WTC11 (cell line): ENCODE results near the gene MS4A6A. TPM values are rescaled to one million over a fixed set of nuclear protein-coding genes. Genes with fewer than 3 reads are reported as not detected.

Experiments
- ATAC-seq: fragments of 200-7000 bp; cut with Tn5 transposase; 2 replicates; pipeline ENCODE4 v1.10.0; 2021; ENCODE audit warnings: mild to moderate bottlenecking, moderate library complexity
- CTCF ChIA-PET: fragments of 300-600 bp; sonication (Branson Sonifier 250); formaldehyde crosslinking; loops from one replicate; lab custom pipeline; 2021; ENCODE audit warnings: antibody characterized with exemption; lab: Charles Lee
- POLR2A ChIA-PET: fragments of 350-600 bp; sonication (Branson Sonifier 250); formaldehyde crosslinking; loops from one replicate; lab custom pipeline; 2021; ENCODE audit warnings: antibody characterized with exemption; lab: Charles Lee
- DNase-seq: peaks from one replicate; pipeline ENCODE4 v3.0.0; 2021; ENCODE audit warnings: low spot score
- H3K27ac Mint-ChIP-seq: 2 replicates; pipeline ENCODE4 v1.8.0; 2021; ENCODE audit warnings: mixed read lengths
- H3K27me3 Mint-ChIP-seq: 2 replicates; pipeline ENCODE4 v1.8.0; 2021; ENCODE audit warnings: low read depth, mild to moderate bottlenecking, moderate library complexity, mixed read lengths
- H3K36me3 Mint-ChIP-seq: 2 replicates; pipeline ENCODE4 v1.8.0; 2021; ENCODE audit warnings: mixed read lengths
- H3K4me1 Mint-ChIP-seq: 2 replicates; pipeline ENCODE4 v1.8.0; 2022; ENCODE audit warnings: mixed read lengths
- H3K4me3 Mint-ChIP-seq: 2 replicates; pipeline ENCODE4 v1.8.0; 2021; ENCODE audit warnings: mild to moderate bottlenecking, moderate library complexity, mixed read lengths
- H3K9me3 Mint-ChIP-seq: 2 replicates; pipeline ENCODE4 v1.8.0; 2021; ENCODE audit warnings: mixed read lengths
- FOXJ3 ChIP-seq: sonication (generic); formaldehyde crosslinking; IDR thresholded peaks from 2 replicates; pipeline ENCODE4 v1.9.0; 2021; ENCODE audit warnings: missing genetic modification reagents, mild to moderate bottlenecking, borderline replicate concordance
- FOXP4 ChIP-seq: sonication (generic); formaldehyde crosslinking; IDR thresholded peaks from 2 replicates; pipeline ENCODE4 v1.8.0; 2022; ENCODE audit warnings: mild to moderate bottlenecking, missing genetic modification reagents
- GTF2I ChIP-seq: fragments of 250-450 bp; sonication (Bioruptor Pico); conservative IDR thresholded peaks from 2 replicates; pipeline ENCODE4 v1.4.0; 2021; ENCODE audit warnings: mild to moderate bottlenecking
- IRF2 ChIP-seq: sonication (generic); formaldehyde crosslinking; IDR thresholded peaks from 2 replicates; pipeline ENCODE4 v1.8.0; 2022; ENCODE audit warnings: low read depth, missing genetic modification reagents, borderline replicate concordance
- KAT7 ChIP-seq: sonication (generic); formaldehyde crosslinking; IDR thresholded peaks from 2 replicates; pipeline ENCODE4 v1.8.1; 2023; ENCODE audit warnings: missing genetic modification reagents, mild to moderate bottlenecking, borderline replicate concordance
- PRDM15 ChIP-seq: sonication (generic); formaldehyde crosslinking; IDR thresholded peaks from 2 replicates; pipeline ENCODE4 v1.8.0; 2022; ENCODE audit warnings: missing genetic modification reagents
- PREB ChIP-seq: sonication (generic); formaldehyde crosslinking; IDR thresholded peaks from 2 replicates; pipeline ENCODE4 v1.8.1; 2022; ENCODE audit warnings: mild to moderate bottlenecking, missing genetic modification reagents, moderate library complexity, borderline replicate concordance
- TCF7 ChIP-seq: sonication (generic); formaldehyde crosslinking; IDR thresholded peaks from 2 replicates; pipeline ENCODE4 v1.8.0; 2022; ENCODE audit warnings: mild to moderate bottlenecking, low read depth, missing genetic modification reagents, moderate library complexity
- TEAD4 ChIP-seq: sonication (generic); formaldehyde crosslinking; IDR thresholded peaks from 2 replicates; pipeline ENCODE4 v1.8.0; 2022; ENCODE audit warnings: mild to moderate bottlenecking, missing genetic modification reagents
- ZNF138 ChIP-seq: sonication (generic); formaldehyde crosslinking; conservative IDR thresholded peaks from 2 replicates; pipeline ENCODE4 v1.8.1; 2022; ENCODE audit warnings: mild to moderate bottlenecking, moderate library complexity, missing genetic modification reagents
- ZSCAN18 ChIP-seq: fragments of 250-450 bp; sonication (Bioruptor Pico); IDR thresholded peaks from 2 replicates; pipeline ENCODE4 v2.1.2; 2022; ENCODE audit warnings: mild to moderate bottlenecking, moderate library complexity
- total RNA-seq: library from RNA; stranded (reverse); gene quantifications from 3 replicates; pipeline ENCODE4 v1.2.3, GENCODE V29; 2021
- TF ChIP-seq, protein P1 (sequence below): sonication (generic); formaldehyde crosslinking; IDR thresholded peaks from 2 replicates; pipeline ENCODE4 v1.8.1; 2022; ENCODE audit warnings: mild to moderate bottlenecking, moderate library complexity, missing genetic modification reagents
- TF ChIP-seq, protein P2 (sequence below): fragments of 250-450 bp; sonication (Bioruptor Pico); IDR thresholded peaks from 2 replicates; pipeline ENCODE4 v1.9.0; 2021; ENCODE audit warnings: mild to moderate bottlenecking

MS4A6A gene
- total RNA-seq, 1 experiment from 2014 or later = 0.39 TPM

- TF ChIP-seq, protein P1, sequence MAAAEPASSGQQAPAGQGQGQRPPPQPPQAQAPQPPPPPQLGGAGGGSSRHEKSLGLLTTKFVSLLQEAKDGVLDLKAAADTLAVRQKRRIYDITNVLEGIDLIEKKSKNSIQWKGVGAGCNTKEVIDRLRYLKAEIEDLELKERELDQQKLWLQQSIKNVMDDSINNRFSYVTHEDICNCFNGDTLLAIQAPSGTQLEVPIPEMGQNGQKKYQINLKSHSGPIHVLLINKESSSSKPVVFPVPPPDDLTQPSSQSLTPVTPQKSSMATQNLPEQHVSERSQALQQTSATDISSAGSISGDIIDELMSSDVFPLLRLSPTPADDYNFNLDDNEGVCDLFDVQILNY (CRISPR knock-in tag) = no peak
- no peak for TF ChIP-seq TCF7 (CRISPR knock-in tag)
- TF ChIP-seq, protein P2, sequence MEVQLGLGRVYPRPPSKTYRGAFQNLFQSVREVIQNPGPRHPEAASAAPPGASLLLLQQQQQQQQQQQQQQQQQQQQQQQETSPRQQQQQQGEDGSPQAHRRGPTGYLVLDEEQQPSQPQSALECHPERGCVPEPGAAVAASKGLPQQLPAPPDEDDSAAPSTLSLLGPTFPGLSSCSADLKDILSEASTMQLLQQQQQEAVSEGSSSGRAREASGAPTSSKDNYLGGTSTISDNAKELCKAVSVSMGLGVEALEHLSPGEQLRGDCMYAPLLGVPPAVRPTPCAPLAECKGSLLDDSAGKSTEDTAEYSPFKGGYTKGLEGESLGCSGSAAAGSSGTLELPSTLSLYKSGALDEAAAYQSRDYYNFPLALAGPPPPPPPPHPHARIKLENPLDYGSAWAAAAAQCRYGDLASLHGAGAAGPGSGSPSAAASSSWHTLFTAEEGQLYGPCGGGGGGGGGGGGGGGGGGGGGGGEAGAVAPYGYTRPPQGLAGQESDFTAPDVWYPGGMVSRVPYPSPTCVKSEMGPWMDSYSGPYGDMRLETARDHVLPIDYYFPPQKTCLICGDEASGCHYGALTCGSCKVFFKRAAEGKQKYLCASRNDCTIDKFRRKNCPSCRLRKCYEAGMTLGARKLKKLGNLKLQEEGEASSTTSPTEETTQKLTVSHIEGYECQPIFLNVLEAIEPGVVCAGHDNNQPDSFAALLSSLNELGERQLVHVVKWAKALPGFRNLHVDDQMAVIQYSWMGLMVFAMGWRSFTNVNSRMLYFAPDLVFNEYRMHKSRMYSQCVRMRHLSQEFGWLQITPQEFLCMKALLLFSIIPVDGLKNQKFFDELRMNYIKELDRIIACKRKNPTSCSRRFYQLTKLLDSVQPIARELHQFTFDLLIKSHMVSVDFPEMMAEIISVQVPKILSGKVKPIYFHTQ (CRISPR knock-in tag) = no peak
These were observed 37.2 kb downstream of the MS4A6A start (continued) for GRCh38 chr11:60145677-60146076.

DNA sequence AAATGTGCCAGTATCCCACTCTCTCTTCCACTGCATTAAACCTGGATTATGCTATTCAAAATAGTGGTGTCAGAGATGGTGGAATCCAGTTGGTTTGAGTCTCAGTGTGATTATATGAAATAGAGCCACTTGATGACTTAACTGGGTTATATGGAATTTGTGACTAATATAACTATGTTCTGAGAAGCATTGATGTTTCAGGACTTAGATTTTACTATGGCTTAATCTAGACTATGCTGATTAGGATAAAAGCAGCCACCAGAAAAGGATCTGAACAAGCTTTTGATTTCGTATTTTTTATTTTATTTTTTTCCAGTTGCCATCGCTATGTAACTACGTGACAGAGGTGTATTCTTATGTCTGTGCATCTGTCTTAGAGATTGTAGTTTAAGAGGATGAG, 39.1 kb downstream of the MS4A6A start:
- no peak overlapping the region for H3K4me3 Mint-ChIP-seq
- H3K27me3 Mint-ChIP-seq = no peaks in the 10 kb centered on the region; the same call in 1 of the 2 replicates
- POLR2A ChIA-PET = no interaction called here
- no peaks in the 10 kb centered on the region for H3K36me3 Mint-ChIP-seq
- no peak for TF ChIP-seq ZSCAN18 (CRISPR knock-in tag)
- TF ChIP-seq FOXJ3 (CRISPR knock-in tag) = no peak
- no peak for TF ChIP-seq GTF2I (CRISPR knock-in tag)
- no peak for TF ChIP-seq FOXP4 (CRISPR knock-in tag)
- TF ChIP-seq PRDM15 (CRISPR knock-in tag) = no peak
- TF ChIP-seq PREB (CRISPR knock-in tag) = no peak
- no peak for TF ChIP-seq KAT7 (CRISPR knock-in tag)
- TF ChIP-seq TEAD4 (CRISPR knock-in tag) = no peak
- no peak for TF ChIP-seq IRF2 (CRISPR knock-in tag)
- TF ChIP-seq ZNF138 (CRISPR knock-in tag) = no peak
- TF ChIP-seq, all 79 proteins: peak for 0
- Mint-ChIP-seq H3K4me1 (no peaks in the 10 kb centered on the region), H3K9me3 (no peaks in the 10 kb centered on the region), H3K27ac (no peak overlapping the region)
- DNase-seq (no peak), ATAC-seq (no peak)
- CTCF ChIA-PET = interaction anchor here (0.7 kb wide), 1 partner anchor 191 kb away, joined by 3 read pairs; no protein-coding TSS in a partner anchor
